Thoracic aorta (tissue), 2 donors: ENCODE results near the gene CRB2. TPM values are rescaled to one million over a fixed set of nuclear protein-coding genes. Genes with fewer than 3 reads are reported as not detected.

Experiments
- ATAC-seq: fragments of 150-250 bp; one replicate; pipeline ENCODE4 v1.8.0; 2017; ENCODE audit warnings: low read depth; ENCODE audit not compliant: insufficient number of reproducible peaks, low FRiP score
- DNase-seq: peaks from one replicate; pipeline ENCODE4 v3.0.0-alpha.2; 2020; ENCODE audit warnings: low spot score
- H3K27ac ChIP-seq, 2 donors: fragments of 200-600 bp; sonication (generic); 1 replicate in 1 of 2; 2 replicates in 1 of 2; pipeline ENCODE4 v1.5.1; 2016; ENCODE audit warnings: mild to moderate bottlenecking in 2 of 2, moderate library complexity in 2 of 2
- H3K27me3 ChIP-seq: fragments of 200-600 bp; sonication (generic); replicated peaks from 2 replicates; pipeline ENCODE4 v1.6.0; 2016; ENCODE audit warnings: mild to moderate bottlenecking; ENCODE audit not compliant: insufficient read depth
- H3K36me3 ChIP-seq: fragments of 200-600 bp; sonication (generic); one replicate; pipeline ENCODE4 v1.5.1; 2016
- H3K4me1 ChIP-seq, 2 donors: fragments of 200-600 bp; sonication (generic); 1 replicate in 1 of 2; 2 replicates in 1 of 2; pipeline versions ENCODE4 v1.5.1 to v1.6.0; 2016; ENCODE audit warnings: low read depth in 2 of 2, mild to moderate bottlenecking in 1 of 2; ENCODE audit not compliant: control insufficient read depth in 1 of 2
- H3K4me3 ChIP-seq: fragments of 200-600 bp; sonication (generic); 2 replicates; pipeline ENCODE4 v1.5.1; 2016; ENCODE audit warnings: mild to moderate bottlenecking
- H3K9me3 ChIP-seq: fragments of 200-600 bp; sonication (generic); 2 replicates; pipeline ENCODE4 v1.5.1; 2016
- CTCF ChIP-seq: fragments of 200-600 bp; sonication (generic); IDR thresholded peaks from one replicate; pipeline ENCODE4 v1.5.1; 2019; ENCODE audit warnings: antibody characterized with exemption
- total RNA-seq, 2 donors: library from RNA; depleted of rRNA; stranded (reverse); fragments of >200 nt; gene quantifications; one replicate each; pipeline versions ENCODE4 v1.1.0 to v1.2.3, GENCODE V29; 2016

CRB2 gene
- total RNA-seq, 2 donors from 2014 or later = not detected

- DNase-seq (no peak), ATAC-seq (no peak)
- peaks cover 0 to 9% of the 10 kb centered on the region in 2 donors for H3K4me1 ChIP-seq
- H3K36me3 ChIP-seq = no peaks in the 10 kb centered on the region
- no peak overlapping the region for H3K4me3 ChIP-seq
- no peak overlapping the region for H3K27ac ChIP-seq
- no peaks in the 10 kb centered on the region for H3K27me3 ChIP-seq
- no peaks in the 10 kb centered on the region for H3K9me3 ChIP-seq
- TF ChIP-seq CTCF = no peak
Observed at GRCh38 chr9:123319541-123320339, 36.3 kb upstream of the CRB2 start.

- no peak for ATAC-seq
- Histone ChIP-seq H3K4me3 (no peak overlapping the region), H3K4me1 (peaks cover 0 to 9% of the 10 kb centered on the region in 2 donors), H3K27me3 (no peaks in the 10 kb centered on the region), H3K9me3 (no peaks in the 10 kb centered on the region), H3K36me3 (no peaks in the 10 kb centered on the region), H3K27ac (no peak overlapping the region)
- TF ChIP-seq CTCF = no peak
- DNase-seq = no peak
Observed at GRCh38 chr9:123320814-123321213, 35.2 kb upstream of the CRB2 start.

- H3K9me3 ChIP-seq = no peaks in the 10 kb centered on the region
- H3K27me3 ChIP-seq = no peaks in the 10 kb centered on the region
- DNase-seq (no peak), ATAC-seq (no peak)
- H3K4me1 ChIP-seq = peaks cover 0 to 9% of the 10 kb centered on the region in 2 donors
- no peak for TF ChIP-seq CTCF
- no peaks in the 10 kb centered on the region for H3K36me3 ChIP-seq
- no peak overlapping the region for H3K4me3 ChIP-seq
- no peak overlapping the region for H3K27ac ChIP-seq
Observed at GRCh38 chr9:123321616-123322272, 34.3 kb upstream of the CRB2 start.

GRCh38 chr9:123322273-123323195 is 33.5 kb upstream of the CRB2 start:
- no peak for ATAC-seq

More at GRCh38 chr9:123322273-123323195, 33.5 kb upstream of the CRB2 start:
- no peaks in the 10 kb centered on the region for H3K36me3 ChIP-seq
- H3K9me3 ChIP-seq = no peaks in the 10 kb centered on the region
- no peak for DNase-seq
- no peak overlapping the region for H3K4me3 ChIP-seq
- no peaks in the 10 kb centered on the region for H3K27me3 ChIP-seq
- no peak for TF ChIP-seq CTCF
- H3K27ac ChIP-seq = no peak overlapping the region
- H3K4me1 ChIP-seq = peaks cover 0 to 9% of the 10 kb centered on the region in 2 donors
